Stimulated activated CD4-positive, alpha-beta T cell treated with anti-CD3 and anti-CD28 coated beads, Interleukin-4, amount 100 ng/mL, for 24 hours (primary cell): ENCODE data around the gene GMCL2.
A peak's percentile ranks its signal among the peaks of the same experiment; 100 is the strongest.
"Not testable (repeated sequence)": the region's sequence is repeated elsewhere in the genome, so short reads cannot be mapped to it uniquely, and the experiment has no call there.

ENCODE experiments used
- DNase-seq: peaks from one replicate; pipeline ENCODE4 v3.0.0-alpha.2; 2020

The GMCL2 gene, protein sequence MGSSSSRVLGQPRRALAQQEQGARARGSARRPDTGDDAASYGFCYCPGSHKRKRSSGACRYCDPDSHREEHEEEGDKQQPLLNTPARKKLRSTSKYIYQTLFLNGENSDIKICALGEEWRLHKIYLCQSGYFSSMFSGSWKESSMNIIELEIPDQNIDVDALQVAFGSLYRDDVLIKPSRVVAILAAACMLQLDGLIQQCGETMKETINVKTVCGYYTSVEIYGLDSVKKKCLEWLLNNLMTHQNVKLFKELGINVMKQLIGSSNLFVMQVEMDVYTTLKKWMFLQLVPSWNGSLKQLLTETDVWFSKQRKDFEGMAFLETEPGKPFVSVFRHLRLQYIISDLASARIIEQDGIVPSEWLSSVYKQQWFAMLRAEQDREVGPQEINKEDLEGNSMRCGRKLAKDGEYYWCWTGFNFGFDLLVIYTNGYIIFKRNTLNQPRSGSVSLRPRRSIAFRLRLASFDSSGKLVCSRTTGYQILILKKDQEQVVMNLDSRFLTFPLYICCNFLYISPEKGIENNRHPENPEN

DNA sequence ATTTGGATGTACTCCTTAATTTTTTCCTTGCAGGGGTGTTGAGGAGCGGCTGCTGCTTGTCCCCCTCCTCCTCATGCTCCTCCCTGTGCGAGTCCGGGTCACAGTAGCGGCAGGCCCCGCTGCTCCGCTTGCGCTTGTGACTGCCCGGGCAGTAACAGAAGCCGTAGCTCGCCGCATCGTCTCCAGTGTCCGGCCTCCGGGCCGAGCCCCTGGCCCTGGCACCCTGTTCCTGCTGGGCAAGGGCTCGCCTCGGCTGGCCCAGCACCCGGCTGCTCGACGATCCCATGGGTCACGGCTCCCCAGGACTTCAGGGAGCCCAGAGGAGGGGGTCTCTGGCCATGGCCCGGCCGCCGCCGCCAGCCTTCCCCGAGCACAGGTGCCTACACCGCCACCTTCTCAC, at the start of gene GMCL2:
Gene GMCL2 (minus strand): TSS at position 358 of the 400 bp plus-strand sequence. CDS start 72 bp downstream, at position 286.
- DNase-seq, result no peak

DNA sequence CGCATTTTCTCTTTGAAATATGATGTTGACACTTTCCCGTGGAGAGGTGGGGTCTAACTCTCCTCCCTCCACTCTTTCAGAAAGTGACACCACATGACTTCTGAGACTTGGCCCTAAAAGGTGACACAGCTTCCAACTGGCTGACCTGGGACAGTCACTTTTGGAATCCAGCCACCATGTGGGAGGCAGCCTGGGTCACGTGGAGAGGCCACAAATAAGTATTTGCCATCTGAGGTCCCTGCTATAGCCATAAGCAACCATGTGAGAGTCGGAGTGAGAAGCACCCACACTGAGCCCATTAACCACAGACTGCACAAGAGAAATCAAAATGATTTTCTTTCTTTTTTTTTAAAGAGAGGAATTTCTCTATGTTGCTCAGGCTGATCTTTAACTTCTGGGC, 49.5 kb upstream of the GMCL2 start:
- DNase-seq, result no peak

- DNase-seq, result no peak
These were observed 49.0 kb upstream of the GMCL2 start for GRCh38 chr5:178236126-178236525.

- no peak for DNase-seq
These were observed 48.4 kb upstream of the GMCL2 start for GRCh38 chr5:178235588-178235974.

GRCh38 chr5:178234750-178235587, 47.8 kb upstream of the GMCL2 start:
- DNase-seq, result peak; percentile 77

DNA sequence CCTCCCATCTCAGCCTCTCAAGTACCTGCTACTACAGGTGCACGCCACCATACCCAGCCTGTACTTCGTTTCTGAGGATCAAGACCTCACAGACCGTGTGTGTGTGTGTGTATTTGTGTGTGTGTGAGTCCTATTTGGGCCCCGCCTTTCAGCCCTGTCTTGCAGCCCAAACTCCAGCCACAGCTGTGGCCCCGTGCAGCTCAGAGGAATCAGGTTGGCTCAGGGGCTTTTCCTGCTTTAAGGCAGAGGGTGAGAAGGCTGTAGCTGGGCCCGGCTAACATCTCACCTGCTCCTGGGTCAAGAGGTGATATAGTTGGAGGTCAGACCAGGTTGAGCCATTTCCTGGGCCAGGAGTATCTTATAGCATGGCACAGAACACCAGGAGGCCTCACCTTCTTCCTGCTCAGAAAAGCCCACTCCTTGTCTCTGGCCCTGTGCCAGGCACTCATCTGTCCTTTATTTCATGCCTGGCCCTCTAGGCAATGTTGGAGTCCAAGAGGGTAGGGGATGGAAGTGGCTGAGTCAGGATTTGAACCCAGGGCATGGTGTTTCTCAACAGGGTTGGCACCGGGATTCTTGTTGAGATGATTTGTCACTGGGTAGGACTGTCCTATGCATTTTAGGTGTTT, 47.1 kb upstream of the GMCL2 start:
- no peak for DNase-seq

DNA sequence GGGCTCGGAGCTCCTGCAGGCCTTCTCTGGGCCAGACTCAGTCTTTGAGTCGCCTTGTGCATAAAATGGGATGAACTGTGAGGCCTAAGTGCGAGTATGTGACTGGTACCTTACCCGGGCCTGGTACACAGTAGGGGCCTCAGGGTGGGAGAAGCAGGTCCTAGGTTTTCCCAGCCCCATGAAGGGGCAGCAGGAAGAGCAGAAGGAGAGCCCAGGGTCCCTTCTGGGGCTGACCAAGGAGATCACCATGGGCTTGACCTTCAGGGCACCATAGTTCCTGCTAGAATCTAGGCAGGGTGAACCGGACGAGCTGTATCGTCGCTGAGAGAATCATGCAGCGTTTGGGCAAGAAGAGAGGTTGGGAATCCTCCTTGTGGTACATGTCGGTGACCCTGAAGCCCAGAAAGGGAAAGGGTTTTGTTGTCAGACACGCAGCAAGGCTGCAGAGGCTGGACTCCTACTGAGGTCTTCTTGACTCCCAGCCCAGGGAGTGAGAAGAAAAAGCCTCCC, 45.8 kb upstream of the GMCL2 start:
- no peak for DNase-seq

GRCh38 chr5:178232124-178232919, 45.2 kb upstream of the GMCL2 start, which contains the start of gene PHYKPL:
PHYKPL (minus strand) TSS chr5:178232802; CDS start chr5:178232550, 252 bp downstream.
- peak; percentile 70 for DNase-seq

- DNase-seq, result no peak
These were observed 44.5 kb upstream of the GMCL2 start for GRCh38 chr5:178231539-178232123.

DNA sequence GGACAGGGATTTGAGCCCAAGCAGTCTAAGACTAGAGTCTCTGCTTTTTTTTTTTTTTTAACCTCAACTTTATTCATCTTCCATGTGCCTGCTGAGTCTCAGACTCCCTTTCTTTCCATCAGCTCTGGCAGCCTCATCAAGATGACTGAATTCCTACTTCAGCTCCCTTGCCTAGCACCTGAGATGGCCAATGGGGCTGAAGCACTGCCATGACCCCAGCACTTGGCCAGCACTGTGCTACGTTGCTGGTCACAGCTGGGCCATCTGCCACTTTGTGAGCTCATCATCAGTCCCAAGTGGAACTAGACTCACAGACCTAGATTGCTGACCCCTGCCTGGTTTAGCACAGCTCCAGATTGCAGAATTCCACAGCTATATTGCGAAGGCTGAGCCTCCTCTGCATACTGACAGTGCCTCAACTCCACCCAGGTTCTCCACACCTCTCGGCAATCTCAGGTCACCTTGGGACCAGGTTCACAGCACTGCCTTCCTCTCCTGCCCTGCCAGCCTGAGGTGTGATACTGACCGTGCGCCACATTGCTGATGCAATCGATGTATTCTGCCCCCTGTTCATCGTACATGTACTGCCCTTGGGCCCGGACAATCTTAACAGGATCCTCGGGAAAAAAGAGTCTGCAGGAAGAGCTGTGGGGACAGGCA, 43.8 kb upstream of the GMCL2 start:
- no peak for DNase-seq

GRCh38 chr5:178229861-178230260, 42.7 kb upstream of the GMCL2 start:
- no peak for DNase-seq

DNA sequence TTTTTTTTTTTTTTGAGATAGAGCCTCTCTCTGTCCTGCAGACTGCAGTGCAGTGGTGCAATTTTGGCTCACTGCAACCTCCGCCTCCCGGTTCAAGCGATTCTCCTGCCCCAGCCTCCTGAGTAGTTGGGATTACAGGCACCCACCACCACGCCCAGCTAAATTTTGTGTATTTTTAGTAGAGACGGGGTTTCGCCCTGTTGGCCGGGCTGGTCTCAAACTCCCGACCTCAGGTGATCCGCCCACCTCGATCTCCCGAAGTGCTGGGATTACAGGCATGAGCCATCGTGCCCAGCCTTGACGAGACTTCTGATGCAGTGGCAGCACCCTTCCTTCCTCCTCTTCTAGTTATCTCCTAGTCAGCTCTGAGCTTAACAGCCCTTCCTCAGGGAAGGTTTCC, 41.9 kb upstream of the GMCL2 start:
- DNase-seq, result not testable (repeated sequence)

- no peak for DNase-seq
These were observed 41.4 kb upstream of the GMCL2 start for GRCh38 chr5:178228609-178229008.

DNA sequence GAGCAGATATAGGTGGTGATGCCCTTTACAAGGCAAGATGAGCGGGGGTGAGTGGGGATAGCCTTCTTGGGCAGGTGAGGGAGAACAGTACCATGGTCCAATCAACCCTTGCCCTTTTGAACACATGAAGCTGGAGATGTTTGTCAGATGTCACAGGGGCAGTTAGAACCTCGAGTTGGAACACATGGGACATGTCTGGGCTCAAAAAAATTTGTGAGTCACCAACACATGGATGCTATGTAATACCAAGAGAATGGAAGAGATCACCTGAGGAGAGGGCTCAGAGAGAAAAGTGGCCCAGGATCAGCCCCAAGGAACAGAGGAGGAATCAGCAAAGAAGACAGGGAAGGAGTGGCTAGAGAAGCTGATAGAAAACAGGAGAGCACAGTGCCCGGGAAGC, 40.8 kb upstream of the GMCL2 start:
- no peak for DNase-seq

DNA sequence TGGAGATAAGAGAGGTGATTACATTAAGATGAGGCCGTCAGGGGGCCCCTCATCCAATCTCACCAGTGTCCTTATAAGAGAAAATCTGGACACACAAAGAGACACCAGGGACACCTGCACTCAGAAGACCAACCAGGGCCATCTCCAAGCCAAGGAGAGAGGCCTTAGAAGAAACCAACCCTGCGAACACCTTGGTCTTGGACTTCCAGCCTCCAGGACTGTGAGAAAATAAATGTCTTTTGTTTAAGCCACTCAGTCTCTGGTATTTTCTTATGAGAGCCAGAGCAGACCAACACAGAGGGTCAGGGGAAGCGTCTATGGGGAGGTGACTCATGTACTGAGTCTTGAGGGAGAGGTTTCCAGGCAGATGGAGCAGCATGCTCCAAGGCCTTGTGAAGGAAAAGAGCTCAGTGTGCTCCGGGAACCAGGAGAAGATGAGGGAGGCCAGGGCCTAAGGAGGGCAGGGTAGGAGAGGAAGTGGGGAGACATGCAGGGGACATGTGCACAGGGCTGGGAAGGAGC, 40.0 kb upstream of the GMCL2 start:
- no peak for DNase-seq

DNA sequence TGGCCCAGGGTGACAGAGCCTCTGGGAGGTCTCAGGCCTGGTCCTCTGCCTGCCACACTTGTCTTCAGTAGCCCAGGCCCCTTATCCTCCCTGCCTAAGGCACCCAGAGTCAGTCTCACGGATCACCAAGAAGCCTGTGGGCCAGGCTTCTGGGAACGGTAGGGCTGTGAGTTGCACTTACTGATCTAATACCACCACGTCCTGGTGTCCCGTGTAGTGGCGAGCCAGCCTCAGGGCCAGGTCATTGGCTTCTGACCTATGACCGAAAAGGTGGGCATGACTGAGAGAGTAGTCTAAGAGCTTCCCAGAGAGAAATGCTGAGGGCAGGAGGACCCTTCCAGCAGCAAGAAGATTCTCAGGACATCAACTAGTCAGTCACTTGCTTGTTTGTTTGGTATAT, 38.0 kb upstream of the GMCL2 start:
- no peak for DNase-seq

GRCh38 chr5:178224403-178224802, 37.2 kb upstream of the GMCL2 start:
- DNase-seq, result no peak

- DNase-seq, result no peak
These were observed 36.7 kb upstream of the GMCL2 start for GRCh38 chr5:178223828-178224335.

DNA sequence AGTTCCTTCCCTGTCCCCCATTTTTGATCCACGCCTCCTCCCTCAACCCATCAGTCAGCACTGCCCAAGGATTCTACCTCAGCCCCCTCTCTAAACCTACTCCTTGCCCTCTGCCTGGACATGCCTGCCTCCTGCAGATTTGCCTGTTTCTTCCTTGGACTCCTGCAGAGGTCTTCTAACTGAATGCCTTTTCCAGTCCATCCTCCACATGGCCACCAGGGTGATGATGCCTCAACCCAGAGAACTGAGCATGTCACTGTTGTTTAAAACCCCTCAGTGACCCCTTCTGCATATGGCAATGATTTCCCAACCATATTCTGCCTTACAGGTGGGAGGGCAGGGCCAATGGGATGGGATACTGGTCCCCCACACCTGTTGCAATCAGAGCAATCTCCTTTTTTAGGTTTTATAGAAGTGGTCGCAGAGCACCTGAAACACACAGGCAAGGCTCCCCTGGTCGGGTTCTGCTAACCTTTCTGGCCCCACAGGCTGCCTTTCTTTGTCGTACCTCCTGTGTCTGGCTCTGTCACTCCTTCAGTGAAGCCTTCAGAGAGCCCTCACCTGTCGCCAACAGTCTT, 36.1 kb upstream of the GMCL2 start:
- no peak for DNase-seq

- no peak for DNase-seq
These were observed 35.1 kb upstream of the GMCL2 start for GRCh38 chr5:178222292-178222691.
